NCI-H1092 (cell line): Measurements from ENCODE around the gene CAAP1.
"Not testable (repeated sequence)": the region's sequence is repeated elsewhere in the genome, so short reads cannot be mapped to it uniquely, and the experiment has no call there.

Experiments used
- DNase-seq: peaks from one replicate; lab custom pipeline; 2025; lab: John Stamatoyannopoulos, UW

Gene CAAP1, protein sequence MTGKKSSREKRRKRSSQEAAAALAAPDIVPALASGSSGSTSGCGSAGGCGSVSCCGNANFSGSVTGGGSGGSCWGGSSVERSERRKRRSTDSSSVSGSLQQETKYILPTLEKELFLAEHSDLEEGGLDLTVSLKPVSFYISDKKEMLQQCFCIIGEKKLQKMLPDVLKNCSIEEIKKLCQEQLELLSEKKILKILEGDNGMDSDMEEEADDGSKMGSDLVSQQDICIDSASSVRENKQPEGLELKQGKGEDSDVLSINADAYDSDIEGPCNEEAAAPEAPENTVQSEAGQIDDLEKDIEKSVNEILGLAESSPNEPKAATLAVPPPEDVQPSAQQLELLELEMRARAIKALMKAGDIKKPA

DNA sequence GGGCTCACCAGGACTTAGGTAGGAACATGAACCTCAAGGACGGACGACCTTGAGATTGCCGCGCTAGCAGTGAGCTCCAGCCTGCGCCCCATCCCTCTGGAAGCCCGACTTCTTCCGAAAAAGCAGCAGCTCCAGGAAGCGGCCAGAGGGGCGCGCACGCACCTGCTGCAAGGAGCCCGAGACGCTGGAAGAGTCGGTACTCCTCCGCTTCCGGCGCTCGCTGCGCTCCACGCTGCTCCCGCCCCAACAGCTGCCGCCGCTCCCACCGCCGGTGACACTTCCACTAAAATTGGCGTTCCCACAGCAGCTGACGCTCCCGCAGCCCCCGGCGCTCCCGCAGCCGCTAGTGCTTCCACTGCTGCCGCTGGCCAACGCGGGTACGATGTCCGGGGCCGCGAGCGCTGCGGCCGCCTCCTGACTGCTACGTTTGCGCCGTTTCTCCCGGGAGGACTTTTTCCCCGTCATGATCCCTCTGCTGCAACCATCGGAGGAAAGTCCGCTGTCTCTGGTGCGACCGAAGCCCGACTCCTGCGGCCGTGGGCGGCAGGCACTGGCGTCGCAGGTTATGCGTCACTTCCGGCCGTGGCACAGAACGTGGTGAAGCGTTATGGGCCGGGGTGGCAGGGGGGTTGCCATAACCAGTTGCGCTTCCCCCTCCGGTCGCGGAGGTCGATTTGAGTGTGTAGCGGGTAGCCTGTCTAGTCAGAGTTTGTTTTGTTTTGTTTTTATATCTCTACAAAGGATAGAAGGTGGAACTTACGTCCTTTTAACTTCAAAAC lies at the start of gene CAAP1:
Gene CAAP1 (minus strand): TSS at position 552 of the 779 bp plus-strand sequence. CDS start 87 bp downstream, at position 465.
- DNase-seq, result peak; percentile 96

DNA sequence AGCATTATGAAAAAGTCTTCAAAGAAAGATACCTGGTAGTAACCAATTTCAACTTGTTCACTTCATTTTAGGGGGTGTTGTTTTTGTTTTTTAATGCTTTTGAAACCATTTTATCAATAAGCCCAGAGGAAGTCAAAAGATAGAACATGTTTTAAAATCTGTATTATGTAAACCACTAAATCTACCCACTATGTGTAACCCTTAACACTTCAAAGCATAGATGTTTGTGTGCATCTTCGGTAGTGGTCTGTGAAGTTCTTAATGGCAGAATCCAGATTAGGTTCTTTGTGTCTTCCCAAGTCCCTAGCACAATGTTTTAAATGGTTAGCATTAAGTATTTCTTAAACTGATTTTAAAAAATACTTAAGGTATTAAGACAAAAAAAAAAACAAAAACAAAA lies 48.2 kb upstream of the CAAP1 start:
- no peak for DNase-seq

DNA sequence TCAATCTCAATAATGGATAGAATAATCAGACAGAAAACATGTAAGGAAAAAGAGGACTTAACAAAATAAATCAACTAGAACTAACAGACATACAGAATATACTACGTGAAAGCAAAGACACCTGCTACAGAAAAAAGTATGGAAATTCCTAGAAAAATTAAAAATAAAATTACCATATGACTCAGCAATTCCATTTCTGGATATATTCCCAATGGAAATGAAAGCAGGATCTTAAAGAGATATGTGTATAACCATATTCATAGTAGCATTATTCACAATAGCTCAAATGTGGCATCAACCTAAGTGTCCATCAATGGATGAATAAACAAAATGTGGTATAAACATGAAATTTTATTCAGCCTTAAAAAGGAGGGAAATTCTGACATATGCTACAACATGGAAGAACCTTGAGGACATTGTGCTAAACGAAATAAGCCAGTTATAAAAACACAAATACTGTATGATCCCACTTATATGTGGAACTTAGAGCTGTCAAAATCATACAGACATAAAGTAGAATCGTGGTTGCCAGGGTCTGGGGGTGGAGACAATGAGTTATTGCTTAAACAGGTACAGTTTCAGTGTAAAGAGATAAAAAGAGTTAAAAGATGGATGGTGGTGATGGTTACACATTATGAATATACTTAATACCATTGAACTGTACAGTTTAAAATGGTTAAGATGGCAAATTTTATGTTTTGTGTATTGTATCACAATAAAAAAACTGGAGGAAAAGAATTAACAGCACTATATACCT lies 47.5 kb upstream of the CAAP1 start:
- DNase-seq, result no peak

DNA sequence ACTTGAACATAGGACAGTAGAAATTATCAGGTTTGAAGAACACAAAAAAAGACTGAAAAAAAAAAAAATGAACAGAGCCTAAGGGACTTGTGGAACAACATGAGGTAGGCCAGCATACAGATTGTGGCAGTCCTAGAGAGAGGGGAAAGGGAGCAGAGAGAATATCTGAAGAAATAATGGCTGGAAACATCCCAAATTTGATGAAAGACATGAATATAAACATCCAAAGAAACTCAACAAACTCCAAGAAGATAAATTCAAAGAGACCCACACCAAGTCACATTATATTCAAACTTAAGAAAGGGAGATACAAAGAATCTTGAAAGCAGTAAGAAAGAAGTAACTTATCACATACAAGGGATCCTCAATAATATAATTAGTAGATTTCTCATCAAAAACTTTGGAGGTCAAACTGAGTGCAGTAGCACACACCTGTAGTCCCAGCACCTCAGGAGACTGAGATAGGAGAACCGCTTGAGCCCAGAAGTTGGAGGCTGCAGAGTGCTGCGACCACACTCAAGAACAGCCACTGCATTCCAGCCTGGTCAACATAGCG lies 45.3 kb upstream of the CAAP1 start:
- DNase-seq, result no peak

DNA sequence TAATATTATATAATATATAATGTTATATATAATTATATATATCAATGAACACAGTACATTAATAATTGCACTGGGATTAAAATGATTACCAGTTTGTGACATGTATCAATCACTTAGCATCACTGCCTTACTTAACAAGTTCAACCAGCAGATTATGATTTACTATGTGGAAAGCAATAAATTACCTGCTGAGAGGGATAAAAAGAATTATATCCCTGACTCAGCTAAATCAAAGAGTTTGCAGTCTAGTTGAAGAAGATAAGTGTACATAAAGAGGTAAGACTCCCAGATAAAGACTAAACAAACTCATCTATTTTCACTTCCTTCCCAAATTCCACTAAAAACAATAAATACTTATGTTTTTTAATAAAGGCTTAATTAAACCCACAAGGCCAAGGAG lies 43.2 kb upstream of the CAAP1 start:
- DNase-seq, result no peak

DNA sequence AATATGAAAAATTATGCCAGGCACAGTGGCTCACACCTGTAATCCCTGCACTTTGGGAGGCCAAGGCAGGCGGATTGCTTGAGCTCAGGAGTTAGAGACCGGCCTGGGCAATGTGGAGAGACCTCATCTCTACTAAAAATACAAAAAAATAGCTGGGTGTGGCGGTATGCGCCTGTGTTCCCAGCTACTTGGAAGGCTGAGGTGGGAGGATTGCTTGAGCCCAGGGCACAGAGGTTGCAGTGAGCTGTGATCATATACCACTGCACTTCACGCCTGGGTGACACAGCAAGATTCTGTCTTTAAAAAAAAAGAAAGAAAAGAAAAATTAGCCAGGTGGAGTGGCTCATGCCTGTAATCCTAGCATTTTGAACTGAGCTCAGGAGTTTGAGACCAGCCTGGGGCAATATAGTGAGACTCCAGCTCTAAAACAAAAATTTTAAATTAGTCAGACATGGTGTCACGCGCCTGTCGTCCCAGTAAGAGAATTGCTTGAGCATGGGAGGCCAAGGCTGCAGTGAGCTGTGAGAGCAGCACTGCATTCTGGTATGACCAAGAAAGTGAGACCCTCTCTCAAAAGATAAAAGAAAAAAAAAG lies 36.4 kb upstream of the CAAP1 start:
- no peak for DNase-seq

DNA sequence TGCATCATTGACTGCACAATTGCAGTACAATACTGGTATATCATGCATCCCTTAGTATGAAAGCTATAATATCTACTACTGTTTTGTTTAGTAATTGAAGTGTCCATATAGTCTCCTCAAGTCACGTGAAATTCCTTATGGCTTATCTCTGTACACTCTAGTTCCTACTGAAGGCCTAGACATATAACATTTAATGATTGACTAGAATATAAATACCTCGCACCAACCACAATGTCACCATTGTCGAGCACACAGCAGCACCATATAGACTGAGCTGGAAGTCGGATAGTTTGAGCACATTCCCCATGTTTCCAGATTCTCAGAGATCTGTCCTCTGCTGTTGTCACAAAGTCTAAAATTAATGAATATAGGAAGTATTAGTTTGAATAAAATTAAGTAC lies 33.0 kb upstream of the CAAP1 start:
- no peak for DNase-seq

DNA sequence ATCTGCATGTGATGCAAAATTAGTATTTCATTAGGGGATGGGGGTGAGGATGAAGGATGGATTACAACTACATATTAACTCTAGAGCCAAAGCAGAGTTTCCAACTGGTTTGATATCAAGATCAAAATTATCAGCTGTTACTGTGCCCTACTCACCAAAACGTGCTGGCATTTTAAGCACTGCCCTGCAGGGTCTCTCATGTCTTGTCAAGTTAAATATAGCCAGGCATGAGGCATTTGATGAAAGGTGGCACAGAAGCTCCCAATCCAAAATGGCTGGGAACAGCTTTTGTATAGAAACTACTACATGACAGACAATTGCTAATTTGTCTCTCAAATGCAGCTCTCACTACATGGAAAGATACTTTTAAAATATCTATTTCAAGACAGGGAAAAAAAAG lies 27.1 kb upstream of the CAAP1 start:
- DNase-seq, result no peak

DNA sequence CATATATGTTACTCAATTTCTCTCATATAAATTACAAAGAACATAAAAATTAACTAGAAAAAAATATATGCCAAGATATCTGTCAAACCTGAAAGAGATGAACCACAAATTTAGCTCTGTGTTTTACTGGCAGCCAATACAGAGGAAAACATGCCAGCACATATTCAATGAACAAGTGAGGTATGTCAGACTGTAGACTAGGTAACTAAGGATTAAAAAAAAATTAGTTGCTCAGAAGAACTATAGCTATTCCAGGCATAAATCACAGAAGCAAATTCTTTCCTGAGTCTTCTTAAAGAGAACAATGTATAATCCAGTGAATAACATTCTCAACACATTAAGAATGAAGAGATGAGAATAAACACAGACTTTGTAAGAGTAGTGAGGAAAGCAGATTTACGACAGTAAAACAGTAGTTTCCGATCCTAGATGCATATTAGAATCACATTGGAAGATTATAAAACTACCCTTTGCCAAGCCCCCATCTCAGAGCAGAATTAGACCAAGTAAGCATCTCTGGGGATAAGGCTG lies 20.6 kb upstream of the CAAP1 start:
- DNase-seq, result no peak

DNA sequence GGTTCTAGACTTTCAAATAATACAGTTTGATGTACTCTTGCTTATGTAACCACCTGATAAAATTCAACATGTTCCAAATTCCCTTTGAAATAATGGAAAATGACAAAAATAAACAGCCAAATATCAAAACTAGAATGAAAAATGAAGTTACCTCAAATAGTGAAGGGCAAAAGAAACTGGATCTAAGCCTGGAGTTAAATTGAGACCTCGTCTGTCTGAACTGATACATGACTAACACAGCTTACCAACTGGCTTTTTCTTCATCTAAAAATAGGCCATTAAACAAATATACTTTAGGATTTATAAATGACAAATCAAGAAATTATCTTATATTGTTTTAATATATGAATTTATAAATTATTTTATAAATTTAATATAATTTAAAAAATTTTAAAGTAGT lies 12.1 kb upstream of the CAAP1 start:
- no peak for DNase-seq

DNA sequence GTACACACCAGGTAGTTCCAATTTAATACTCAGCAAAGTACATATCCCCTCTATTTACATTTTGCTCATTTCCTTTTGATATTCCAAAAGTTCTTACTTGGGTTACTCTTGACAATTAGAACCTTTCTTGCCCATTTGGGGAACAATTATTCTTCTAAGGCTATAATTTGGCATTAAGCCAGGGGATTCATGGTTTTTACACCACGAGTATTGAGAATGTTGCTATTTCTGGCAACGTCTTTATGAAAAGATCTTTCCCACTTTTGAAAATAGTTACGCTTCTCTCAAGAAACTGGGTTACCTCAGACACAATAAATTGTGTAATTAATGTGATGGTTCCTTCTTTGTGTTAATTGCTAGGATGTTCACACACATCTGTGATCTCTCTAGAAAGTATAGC lies 11.5 kb upstream of the CAAP1 start:
- DNase-seq, result no peak

DNA sequence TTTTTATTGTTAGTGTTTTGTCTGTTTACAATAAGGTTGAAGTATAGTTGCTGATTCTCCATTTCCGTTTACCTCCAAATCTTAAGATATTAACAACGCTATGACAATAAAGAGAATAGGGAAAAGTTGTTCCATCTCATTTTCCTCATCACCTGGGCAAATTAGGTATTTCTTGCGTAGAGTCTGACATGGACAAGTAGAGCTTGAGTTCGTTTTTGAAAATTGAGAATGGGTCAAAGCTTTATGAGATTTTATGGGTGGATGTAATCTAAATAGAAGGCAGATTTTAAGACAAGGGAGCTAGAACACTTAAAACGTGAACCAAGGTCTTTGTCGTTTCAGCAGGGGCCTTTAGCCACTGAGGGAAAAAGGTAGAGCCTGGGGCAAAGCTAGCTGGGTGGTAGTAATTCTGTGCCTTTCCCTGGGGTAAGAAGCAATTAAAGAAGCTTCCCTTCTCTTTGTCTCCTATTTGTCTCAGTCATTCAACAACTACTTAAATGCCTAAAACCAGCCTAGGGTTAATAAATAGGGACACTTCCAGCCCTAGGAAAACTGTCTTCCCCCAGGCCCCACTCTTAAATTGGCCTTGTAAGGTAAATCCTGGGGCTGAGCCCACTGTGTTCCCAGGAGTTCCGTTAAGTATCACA lies 551 bp upstream of the CAAP1 start:
- DNase-seq, result no peak

DNA sequence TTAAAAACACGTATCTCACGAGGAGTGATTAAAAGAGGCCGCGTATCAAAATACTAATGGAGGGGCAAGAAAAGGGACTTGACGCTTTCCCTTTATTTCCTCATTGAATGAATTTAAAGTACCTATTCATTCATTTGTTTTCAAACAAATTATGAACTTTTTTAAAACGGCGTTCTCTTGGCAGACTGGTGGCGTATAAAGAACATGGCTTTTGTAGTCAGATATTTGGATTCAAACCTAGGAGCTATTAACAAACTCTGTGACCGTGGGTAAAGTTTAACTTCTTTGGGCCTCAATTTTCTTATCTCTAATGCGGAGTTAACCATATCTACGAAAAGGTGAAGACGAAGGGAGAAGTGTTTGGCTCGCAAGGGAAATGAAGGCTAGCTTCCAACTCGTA lies 876 bp downstream of the CAAP1 start:
- no peak for DNase-seq

DNA sequence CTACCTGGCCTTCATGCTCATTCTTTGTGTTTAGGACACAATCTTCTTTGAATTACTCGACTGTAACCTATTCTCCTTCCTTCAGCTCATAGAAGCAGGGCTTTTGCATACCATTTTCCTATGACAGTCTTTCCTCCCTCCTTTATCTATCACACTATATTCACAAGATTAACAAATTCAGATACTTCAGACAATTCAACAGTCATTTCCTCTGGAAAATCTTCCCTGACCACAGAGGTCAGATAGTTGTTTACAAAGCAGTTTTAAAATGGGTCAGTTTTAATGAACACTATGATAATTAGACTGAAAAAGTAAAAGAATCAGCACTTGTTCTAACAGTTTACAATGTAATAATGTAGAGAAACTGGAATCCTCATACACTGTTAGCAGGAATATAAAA lies 4.3 kb downstream of the CAAP1 start:
- no peak for DNase-seq

DNA sequence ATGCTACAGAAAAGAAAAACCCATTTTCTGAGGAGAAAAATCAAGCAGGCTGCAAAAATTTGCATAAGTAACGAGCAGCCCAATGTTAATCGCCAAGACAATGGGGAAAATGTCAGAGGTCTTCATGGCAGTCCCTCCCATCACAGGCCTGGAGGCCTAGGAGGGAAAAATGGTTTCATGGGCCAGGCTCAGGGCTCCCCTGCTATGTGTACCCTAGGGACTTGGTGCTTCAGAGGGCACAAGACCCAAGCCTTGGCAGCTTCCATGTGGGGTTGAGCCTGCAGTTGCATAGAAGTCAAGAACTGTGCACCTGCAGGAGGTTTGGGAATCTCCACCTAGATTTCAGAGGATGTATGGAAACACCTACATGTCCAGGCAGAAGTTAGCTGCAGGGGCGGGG lies 10.4 kb downstream of the CAAP1 start:
- DNase-seq, result no peak

DNA sequence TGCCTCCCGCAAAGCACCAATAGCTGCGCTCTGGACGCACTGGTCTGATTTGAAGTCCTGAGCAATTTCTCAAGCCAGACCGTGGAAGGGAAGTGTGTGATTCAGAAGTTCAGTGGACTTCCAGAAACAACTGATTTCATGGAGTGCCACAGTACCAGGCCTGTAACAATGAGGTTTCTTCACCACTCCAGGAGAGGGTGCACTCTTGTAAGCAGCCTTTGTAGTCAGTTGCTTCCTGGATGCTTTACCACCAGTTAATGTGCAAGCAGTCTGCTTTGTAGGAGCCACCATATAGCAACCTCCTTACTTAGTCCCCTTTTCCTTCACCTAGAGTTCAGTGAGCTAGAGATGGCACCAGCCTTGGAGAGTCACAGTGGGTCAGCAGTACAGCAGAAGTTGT lies 12.3 kb downstream of the CAAP1 start:
- no peak for DNase-seq

DNA sequence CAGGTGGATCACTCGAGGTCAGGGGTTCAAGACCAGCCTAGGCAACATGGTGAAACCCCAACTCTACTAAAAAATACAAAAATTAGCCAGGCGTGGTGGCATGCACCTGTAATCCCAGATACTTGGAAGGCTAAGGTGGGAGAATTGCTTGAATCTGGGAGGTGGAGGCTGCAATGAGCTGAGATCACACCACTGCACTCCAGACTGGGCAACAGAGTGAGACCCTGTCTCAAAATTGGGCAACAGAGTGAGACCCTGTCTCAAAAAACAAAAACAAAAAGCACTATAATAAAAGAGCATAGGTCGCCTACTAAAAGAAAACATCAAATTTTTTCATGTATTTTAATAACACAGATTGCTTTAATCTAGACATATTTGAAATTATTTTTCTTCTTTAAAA lies 17.4 kb downstream of the CAAP1 start:
- not testable (repeated sequence) for DNase-seq

DNA sequence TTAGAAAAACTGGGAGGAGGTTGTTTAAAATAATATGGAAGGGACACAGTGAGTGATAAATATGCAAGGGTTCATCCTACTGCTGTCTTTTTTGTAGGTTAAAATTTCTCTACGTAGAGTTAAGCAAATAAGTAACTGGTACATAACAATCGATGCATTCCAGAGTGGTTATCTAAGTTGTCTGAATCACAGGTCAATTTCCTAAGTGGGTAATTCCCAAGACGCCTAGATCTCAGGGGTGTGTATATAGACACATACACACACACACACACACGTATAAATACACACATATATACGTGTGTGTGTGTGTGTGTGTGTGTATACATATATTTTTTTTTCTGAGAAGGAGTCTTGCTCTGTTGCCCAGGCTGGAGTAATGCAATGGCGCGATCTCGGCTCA lies 22.3 kb downstream of the CAAP1 start:
- no peak for DNase-seq

DNA sequence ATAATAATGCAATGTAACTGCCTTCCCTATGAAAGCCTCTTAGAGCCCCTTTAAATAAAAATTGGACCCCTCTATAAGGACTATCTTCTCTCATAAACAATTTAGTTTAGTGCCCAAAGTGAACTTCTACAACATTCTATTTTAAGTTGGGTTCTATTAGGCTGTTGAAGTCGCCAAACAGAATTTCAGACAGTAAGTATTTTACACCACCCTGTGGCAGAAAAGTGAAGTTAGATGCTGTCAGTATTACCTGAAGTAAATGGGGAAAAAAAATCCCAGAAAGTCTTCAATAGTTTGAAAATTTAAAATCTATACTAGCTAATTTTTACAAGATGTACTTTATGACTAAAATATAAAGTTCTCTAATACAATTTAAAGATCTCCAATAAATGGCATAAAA lies 29.5 kb downstream of the CAAP1 start:
- no peak for DNase-seq

DNA sequence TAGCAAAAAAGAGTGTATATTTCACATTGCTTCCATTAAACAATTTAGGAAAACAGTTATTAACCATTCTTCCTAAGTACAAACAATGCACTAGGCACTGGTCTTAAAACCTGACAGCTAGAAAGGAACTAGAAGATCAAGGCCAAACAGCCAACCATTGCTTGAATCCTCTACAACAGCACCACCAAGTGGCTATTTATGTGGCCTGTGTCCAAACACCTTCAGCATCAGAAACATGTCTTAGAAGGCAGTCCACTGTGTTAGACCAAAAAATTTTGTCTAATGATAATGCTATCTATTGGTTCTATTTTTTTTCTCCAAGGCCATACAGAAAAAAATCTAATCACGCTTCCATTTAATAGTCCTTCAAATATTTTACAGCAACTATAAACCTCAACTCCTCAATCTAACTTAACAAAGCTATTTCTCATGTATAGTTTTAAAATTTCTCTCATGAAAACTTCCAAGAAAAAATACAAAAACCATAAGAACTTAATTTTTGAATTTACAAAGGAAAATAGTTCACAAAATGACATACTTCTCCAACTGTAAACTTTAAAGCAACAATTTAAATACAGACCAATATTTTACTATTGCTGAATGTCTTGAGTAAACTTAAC lies 36.1 kb downstream of the CAAP1 start:
- peak; percentile 55 for DNase-seq

DNA sequence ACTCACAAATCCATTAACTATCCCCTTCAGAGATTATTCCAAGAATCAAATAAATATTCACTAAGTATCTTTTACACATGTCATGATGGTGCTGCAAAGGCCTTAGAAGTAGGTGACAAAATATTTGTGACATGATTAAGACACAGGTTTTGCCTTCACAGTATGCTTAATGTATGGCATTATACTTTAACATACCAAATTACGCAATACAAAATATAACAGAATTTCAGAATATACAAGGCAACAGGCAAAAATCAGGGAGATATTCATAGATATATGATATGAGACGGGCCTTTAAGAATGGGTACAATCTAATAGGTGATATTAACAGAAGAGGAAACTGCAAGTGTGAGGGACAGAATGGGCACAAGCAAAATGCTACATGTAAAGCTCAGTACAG lies 41.6 kb downstream of the CAAP1 start:
- DNase-seq, result no peak
